ENCODE data around the gene INTS4. TPM values are rescaled to one million over a fixed set of nuclear protein-coding genes. Genes with fewer than 3 reads are reported as not detected.
A peak's percentile ranks its signal among the peaks of the same experiment; 100 is the strongest.

The INTS4 gene
- total and polyA plus RNA-seq, 7 donors, result 10.1 to 18.6 (median 12.6) TPM

GRCh38 chr11:78010304-78010703 is 15.8 kb upstream of the INTS4 start:
- no peak overlapping the region for H3K27ac ChIP-seq
- WGBS, 3 donors, result 98 to 100% (median 100%) methylated on average over 1 of the region's 1 CpG
- H3K9me3 ChIP-seq, result no peaks in the 10 kb centered on the region
- ATAC-seq (no peak), DNase-seq (no peak)
- no peak for TF ChIP-seq CTCF (IDR thresholded peaks at IDR 0.05)
- H3K36me3 ChIP-seq (ENCODE audit: insufficient read depth in 1 of 2, low read depth in 1 of 2), result no peaks in the 10 kb centered on the region
- H3K4me3 ChIP-seq, result no peak overlapping the region
- no peaks in the 10 kb centered on the region for H3K4me1 ChIP-seq
- intact Hi-C loops (cut with DNase I), result no loop called here
- H3K27me3 ChIP-seq (ENCODE audit: insufficient read depth in 3 of 3, low read length in 2 of 3), result no peaks in the 10 kb centered on the region

GRCh38 chr11:78009062-78009461 is 14.6 kb upstream of the INTS4 start:
- no peak for DNase-seq
- no peaks in the 10 kb centered on the region for H3K9me3 ChIP-seq
- no peaks in the 10 kb centered on the region for H3K36me3 ChIP-seq (ENCODE audit: insufficient read depth in 1 of 2, low read depth in 1 of 2)
- intact Hi-C loops (cut with DNase I), result no loop called here
- TF ChIP-seq CTCF (IDR thresholded peaks at IDR 0.05), result no peak
- 91 to 95% (median 92%) methylated on average over 2 of the region's 2 CpGs for WGBS, 3 donors
- H3K4me3 ChIP-seq, result no peak overlapping the region
- H3K27ac ChIP-seq, result no peak overlapping the region
- H3K27me3 ChIP-seq (ENCODE audit: insufficient read depth in 3 of 3, low read length in 2 of 3), result no peaks in the 10 kb centered on the region
- H3K4me1 ChIP-seq, result no peaks in the 10 kb centered on the region
- ATAC-seq, result no peak

- no peaks in the 10 kb centered on the region for H3K27me3 ChIP-seq (ENCODE audit: insufficient read depth in 3 of 3, low read length in 2 of 3)
- TF ChIP-seq CTCF (IDR thresholded peaks at IDR 0.05), result peak; percentile 50
- no peak overlapping the region for H3K27ac ChIP-seq
- DNase-seq (no peak), ATAC-seq (peak; percentile 57 to 76 (median 61))
- WGBS, 3 donors, result 0% methylated on average over 1 of the region's 1 CpG
- H3K4me1 ChIP-seq, result no peaks in the 10 kb centered on the region
- intact Hi-C loops (cut with DNase I), result no loop called here
- H3K36me3 ChIP-seq (ENCODE audit: insufficient read depth in 1 of 2, low read depth in 1 of 2), result no peaks in the 10 kb centered on the region
- no peak overlapping the region for H3K4me3 ChIP-seq
- H3K9me3 ChIP-seq, result no peaks in the 10 kb centered on the region
Measured at GRCh38 chr11:78000193-78000592, 5.7 kb upstream of the INTS4 start.

GRCh38 chr11:77999446-78000030 is 5.1 kb upstream of the INTS4 start:
- no peaks in the 10 kb centered on the region for H3K9me3 ChIP-seq
- DNase-seq, result no peak
- no peak for ATAC-seq
- TF ChIP-seq CTCF (IDR thresholded peaks at IDR 0.05), result no peak
- no peaks in the 10 kb centered on the region for H3K4me1 ChIP-seq
- no peak overlapping the region for H3K4me3 ChIP-seq
- H3K36me3 ChIP-seq (ENCODE audit: insufficient read depth in 1 of 2, low read depth in 1 of 2), result no peaks in the 10 kb centered on the region
- no peak overlapping the region for H3K27ac ChIP-seq
- H3K27me3 ChIP-seq (ENCODE audit: insufficient read depth in 3 of 3, low read length in 2 of 3), result no peaks in the 10 kb centered on the region
- WGBS, 3 donors, result 66 to 75% (median 70%) methylated on average over 1 of the region's 1 CpG
- intact Hi-C loops (cut with DNase I), result loop anchor here (2.0 to 5.0 kb wide), 2 partner anchors 47 to 48 kb away; no protein-coding TSS in a partner anchor

- intact Hi-C loops (cut with DNase I), result loop anchor here in 1 of 2 donors (5.0 kb wide), 1 partner anchor 172 kb away; the partner anchor contains the start of genes AAMDC and RSF1
- H3K27ac ChIP-seq, result peak overlapping the region; percentile 88
- peaks cover 13% of the 10 kb centered on the region for H3K4me1 ChIP-seq
- H3K9me3 ChIP-seq, result no peaks in the 10 kb centered on the region
- peak overlapping the region; percentile 88 for H3K4me3 ChIP-seq
- no peak for DNase-seq
- H3K36me3 ChIP-seq (ENCODE audit: insufficient read depth in 1 of 2, low read depth in 1 of 2), result peaks cover 0 to 23% of the 10 kb centered on the region in 2 donors
- 3 to 4% (median 3%) methylated on average over 11 of the region's 11 CpGs for WGBS, 3 donors
- ATAC-seq, result no peak
- TF ChIP-seq CTCF (IDR thresholded peaks at IDR 0.05), result no peak
- H3K27me3 ChIP-seq (ENCODE audit: insufficient read depth in 3 of 3, low read length in 2 of 3), result no peaks in the 10 kb centered on the region
Measured at GRCh38 chr11:77993902-77994301, 566 bp downstream of the INTS4 start.

All from psoas muscle (tissue), 8 donors.